H1 (cell line): ENCODE measurements around the gene NBAS. TPM values are rescaled to one million over a fixed set of nuclear protein-coding genes. Genes with fewer than 3 reads are reported as not detected.

ENCODE experiments used
- CEBPB ChIP-seq: IDR thresholded peaks from 2 replicates; pipeline ENCODE4 v1.6.1; 2012; ENCODE audit warnings: low read depth, low read length
- POU5F1 ChIP-seq: IDR thresholded peaks from 2 replicates; pipeline ENCODE4 v1.6.1; 2011; ENCODE audit warnings: low read depth, mild to moderate bottlenecking, low read length, moderate library complexity
- SUZ12 ChIP-seq: fragments of 200-600 bp; sonication (generic); IDR thresholded peaks from 2 replicates; pipeline ENCODE4 v1.6.1; 2012; ENCODE audit warnings: mild to moderate bottlenecking, inconsistent platforms, low read length, moderate library complexity, mixed read lengths
- polyA plus RNA-seq, 7 experiments: library from polyadenylated mRNA; depleted of rRNA in 3 of 7; stranded (reverse) in 5 of 7; unstranded in 2 of 7; fragments of >200 nt in 5 of 7; fragments of 200-250 nt in 2 of 7; gene quantifications; 1 replicate in 5 of 7; 2 replicates in 1 of 7; 4 replicates in 1 of 7; pipeline versions ENCODE4 v1.2.1 to v1.2.3, GENCODE V29; 2011 to 2013; ENCODE audit warnings: missing spikeins in 2 of 7, mixed read lengths in 2 of 7
- total RNA-seq: library from RNA; stranded (reverse); fragmentation: NEBNext Ultra II Directional; extraction: Animal tissue kit (Norgen Biotek cat#: 25700); gene quantifications from 2 replicates; pipeline ENCODE4 v1.2.1, GENCODE V29; 2021

Gene NBAS
- total and polyA plus RNA-seq, 2 of the 8 experiments (the other 6 are each of a cell fraction or from before 2014, with no cell fraction given), result 19.6 to 34.8 TPM

- TF ChIP-seq CEBPB (no peak), POU5F1 (no peak), SUZ12 (no peak)
These were observed 28.1 kb downstream of the NBAS start (continued) for GRCh38 chr2:15532996-15533395.
